GM19023 (cell line): ENCODE results near the gene TAF15.

Experiments
- ATAC-seq: cut with Tn5 transposase; IDR thresholded peaks from one replicate; pipeline ENCODE4 v1.9.1; 2021; ENCODE audit warnings: mild to moderate bottlenecking, moderate library complexity; ENCODE audit not compliant: unreplicated experiment

TAF15 gene

GRCh38 chr17:35817196-35817595, 7.9 kb downstream of the TAF15 start:
- no peak for ATAC-seq

- ATAC-seq = no peak
Observed at GRCh38 chr17:35819455-35819854, 10.2 kb downstream of the TAF15 start.

GRCh38 chr17:35821308-35821707, 12.0 kb downstream of the TAF15 start:
- no peak for ATAC-seq

GRCh38 chr17:35825206-35825605, 15.9 kb downstream of the TAF15 start:
- no peak for ATAC-seq

GRCh38 chr17:35841101-35841500, 31.8 kb downstream of the TAF15 start:
- no peak for ATAC-seq

GRCh38 chr17:35841505-35841904, 32.2 kb downstream of the TAF15 start:
- no peak for ATAC-seq

GRCh38 chr17:35842239-35842638, 33.0 kb downstream of the TAF15 start:
- no peak for ATAC-seq

- no peak for ATAC-seq
Observed at GRCh38 chr17:35843698-35844097, 34.4 kb downstream of the TAF15 start.

- ATAC-seq = no peak
Observed at GRCh38 chr17:35844547-35844946, 35.3 kb downstream of the TAF15 start.

- ATAC-seq = no peak
Observed at GRCh38 chr17:35846055-35846809, 36.9 kb downstream of the TAF15 start.

GRCh38 chr17:35847006-35847405, 37.7 kb downstream of the TAF15 start:
- no peak for ATAC-seq

GRCh38 chr17:35847633-35848373, 38.5 kb downstream of the TAF15 start:
- no peak for ATAC-seq

- no peak for ATAC-seq
Observed at GRCh38 chr17:35849469-35850348, 40.4 kb downstream of the TAF15 start.

GRCh38 chr17:35855965-35856364, 46.7 kb downstream of the TAF15 start:
- no peak for ATAC-seq

- ATAC-seq = no peak
Observed at GRCh38 chr17:35856603-35857002, 47.3 kb downstream of the TAF15 start.

- ATAC-seq = no peak
Observed at GRCh38 chr17:35864853-35865252, 55.6 kb downstream of the TAF15 start.

GRCh38 chr17:35865412-35866340, 56.4 kb downstream of the TAF15 start:
- no peak for ATAC-seq

GRCh38 chr17:35866341-35866950, 57.2 kb downstream of the TAF15 start:
- no peak for ATAC-seq

- ATAC-seq = no peak
Observed at GRCh38 chr17:35867574-35867973, 58.3 kb downstream of the TAF15 start.

- no peak for ATAC-seq
Observed at GRCh38 chr17:35868737-35869136, 59.5 kb downstream of the TAF15 start, which contains the start of gene HEATR9. HEATR9 (minus strand) TSS chr17:35868891; CDS start chr17:35868742, 149 bp downstream.
